Stomach smooth muscle (tissue), 2 donors: ENCODE results near the gene VSIG10.

ENCODE experiments used
- H3K27ac ChIP-seq: one replicate; pipeline ENCODE4 v1.7.0; 2013; ENCODE audit warnings: mild to moderate bottlenecking, low read length, inconsistent platforms
- H3K27me3 ChIP-seq, 2 donors: one replicate each; pipeline ENCODE4 v1.7.0; 2013; ENCODE audit warnings: low read length in 2 of 2; ENCODE audit not compliant: insufficient read depth in 2 of 2, control insufficient read depth in 1 of 2
- H3K36me3 ChIP-seq, 2 donors: one replicate each; pipeline ENCODE4 v1.7.0; 2013; ENCODE audit warnings: low read length in 2 of 2; ENCODE audit not compliant: control insufficient read depth in 2 of 2, insufficient read depth in 2 of 2
- H3K4me1 ChIP-seq: one replicate; pipeline ENCODE4 v1.7.0; 2013; ENCODE audit warnings: low read length; ENCODE audit not compliant: control insufficient read depth, insufficient read depth
- H3K4me3 ChIP-seq, 2 donors: one replicate each; pipeline ENCODE4 v1.7.0; 2013; ENCODE audit warnings: low read length in 2 of 2
- H3K9ac ChIP-seq, 2 donors: one replicate each; pipeline ENCODE4 v1.7.0; 2013; ENCODE audit warnings: low read length in 2 of 2, mild to moderate bottlenecking in 1 of 2
- H3K9me3 ChIP-seq, 2 donors: one replicate each; pipeline ENCODE4 v1.7.0; 2013; ENCODE audit warnings: low read length in 2 of 2; ENCODE audit not compliant: control insufficient read depth in 2 of 2
- donor health status: healthy.
- donor health status: Pancreatic carcinoma.

Gene VSIG10

GRCh38 chr12:118015944-118016343 is 87.9 kb downstream of the VSIG10 start:
- Histone ChIP-seq H3K27ac (no peak overlapping the region), H3K4me3 (peak overlapping the region; percentile 76 to 96), H3K4me1 (peaks cover 6% of the 10 kb centered on the region)

GRCh38 chr12:118015306-118015705 is 88.5 kb downstream of the VSIG10 start:
- no peak overlapping the region for H3K27ac ChIP-seq
- H3K36me3 ChIP-seq, result peaks cover 5 to 7% of the 10 kb centered on the region in 2 donors
- no peak overlapping the region for H3K4me3 ChIP-seq
- H3K9ac ChIP-seq, result no peak overlapping the region
- H3K9me3 ChIP-seq, result no peaks in the 10 kb centered on the region
- H3K4me1 ChIP-seq, result peaks cover 6% of the 10 kb centered on the region
- H3K27me3 ChIP-seq, result no peaks in the 10 kb centered on the region

More at GRCh38 chr12:118015944-118016343, 87.9 kb downstream of the VSIG10 start:
- Histone ChIP-seq H3K9me3 (no peaks in the 10 kb centered on the region), H3K36me3 (peaks cover 5 to 7% of the 10 kb centered on the region in 2 donors), H3K27me3 (no peaks in the 10 kb centered on the region), H3K9ac (peak overlapping the region; percentile 34 to 47)
